GM18499 (cell line): Measurements from ENCODE around the gene ZNF292.
"Not testable (repeated sequence)": the region's sequence is repeated elsewhere in the genome, so short reads cannot be mapped to it uniquely, and the experiment has no call there.

Experiments used
- ATAC-seq: cut with Tn5 transposase; IDR thresholded peaks from one replicate; pipeline ENCODE4 v1.9.1; 2021; ENCODE audit warnings: moderate number of reproducible peaks; ENCODE audit not compliant: insufficient read depth, unreplicated experiment

ZNF292 gene

DNA sequence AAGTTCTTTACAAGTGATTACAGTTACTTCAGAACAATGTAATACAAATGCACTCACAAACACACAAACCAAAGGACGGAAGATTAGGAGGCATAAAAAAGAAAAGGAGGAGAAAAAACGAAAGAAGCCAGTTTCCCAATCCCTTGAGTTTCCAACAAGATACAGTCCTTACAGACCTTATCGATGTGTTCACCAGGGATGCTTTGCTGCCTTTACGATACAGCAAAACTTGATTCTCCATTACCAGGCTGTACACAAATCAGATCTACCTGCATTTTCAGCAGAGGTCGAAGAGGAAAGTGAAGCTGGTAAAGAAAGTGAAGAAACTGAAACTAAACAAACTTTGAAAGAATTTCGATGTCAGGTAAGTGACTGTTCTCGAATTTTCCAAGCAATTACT, 104.4 kb downstream of the ZNF292 start:
- no peak for ATAC-seq

- no peak for ATAC-seq
These were observed 106.2 kb downstream of the ZNF292 start for GRCh38 chr6:87261534-87261933.

GRCh38 chr6:87264481-87264880, 109.1 kb downstream of the ZNF292 start:
- no peak for ATAC-seq

- no peak for ATAC-seq
These were observed 119.4 kb downstream of the ZNF292 start for GRCh38 chr6:87274660-87275274.

DNA sequence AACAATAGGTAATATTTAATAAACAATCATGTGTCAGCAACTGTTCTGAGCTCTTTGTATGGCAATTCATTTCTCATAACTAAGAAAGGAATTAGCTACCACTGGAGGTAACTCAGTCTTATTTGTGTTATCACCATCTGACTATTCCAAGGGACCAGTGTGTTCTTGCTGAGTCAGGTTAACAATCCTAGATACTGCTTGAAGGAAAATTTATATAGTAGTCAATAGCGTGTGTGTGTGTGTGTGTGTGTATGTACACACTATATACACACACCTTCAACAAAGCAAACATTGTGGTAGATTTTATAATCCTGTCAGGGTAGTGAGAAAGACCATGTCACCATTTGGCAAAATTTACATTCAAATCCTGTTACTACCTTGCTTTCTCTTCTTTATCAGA, 121.3 kb downstream of the ZNF292 start:
- ATAC-seq = no peak

- no peak for ATAC-seq
These were observed 121.8 kb downstream of the ZNF292 start for GRCh38 chr6:87277123-87277522.

DNA sequence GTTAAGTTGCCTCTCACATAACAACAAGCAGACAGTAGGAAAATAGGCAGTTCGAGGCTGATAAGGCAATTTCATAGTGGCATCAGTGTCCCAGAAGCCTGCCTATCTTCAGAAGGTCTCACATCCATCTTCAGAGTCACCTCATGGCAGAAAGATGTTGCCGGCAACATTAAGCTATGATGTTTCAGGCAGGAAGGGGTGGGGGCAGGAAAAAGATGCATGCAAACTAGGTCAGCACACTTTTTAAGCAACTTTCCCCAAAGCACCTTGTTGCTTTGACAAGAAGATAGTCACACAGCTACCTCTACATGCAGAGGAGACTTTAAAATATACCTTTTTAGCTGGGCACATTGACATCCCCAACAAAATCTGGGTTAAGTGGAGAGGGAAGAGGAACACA, 123.8 kb downstream of the ZNF292 start:
- ATAC-seq = no peak

GRCh38 chr6:87281426-87281825, 126.1 kb downstream of the ZNF292 start:
- no peak for ATAC-seq

DNA sequence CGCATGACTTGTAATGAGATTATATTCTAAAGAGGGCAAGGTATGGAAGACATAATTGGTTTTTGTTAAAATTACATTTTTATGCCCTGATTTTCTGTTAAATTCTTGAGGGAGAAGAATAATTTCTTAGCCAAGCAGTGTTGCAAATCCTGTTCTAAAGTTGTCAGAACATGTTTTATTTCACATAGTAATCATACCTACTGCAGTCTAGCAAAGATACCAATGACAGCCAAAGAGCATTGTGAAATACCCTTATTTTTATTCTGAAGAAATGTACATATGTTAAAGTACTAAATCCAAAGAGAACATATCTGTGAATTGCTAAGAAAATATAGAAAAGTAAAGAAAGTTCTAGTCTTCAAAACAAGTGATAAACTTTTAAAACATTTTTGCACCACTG, 127.4 kb downstream of the ZNF292 start:
- no peak for ATAC-seq

DNA sequence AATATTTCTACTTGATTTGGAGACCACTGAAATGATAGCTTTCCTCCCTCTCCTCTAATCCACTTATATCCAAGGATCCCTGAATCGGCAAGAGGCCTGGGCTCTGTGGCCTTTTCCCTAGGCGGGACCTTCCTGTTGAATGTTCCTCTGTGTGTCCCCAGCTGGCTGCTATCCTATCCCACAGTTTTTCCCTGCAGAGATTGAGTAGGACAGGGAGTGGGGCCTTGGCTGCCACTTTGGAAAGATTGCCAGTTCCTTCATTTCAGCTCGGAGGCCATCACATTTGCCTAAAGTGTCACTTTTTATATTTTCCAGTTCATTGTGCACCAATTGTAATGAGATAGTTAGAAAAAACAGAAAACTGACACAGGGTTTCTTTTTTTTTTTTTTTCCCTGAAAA, 128.1 kb downstream of the ZNF292 start:
- no peak for ATAC-seq

DNA sequence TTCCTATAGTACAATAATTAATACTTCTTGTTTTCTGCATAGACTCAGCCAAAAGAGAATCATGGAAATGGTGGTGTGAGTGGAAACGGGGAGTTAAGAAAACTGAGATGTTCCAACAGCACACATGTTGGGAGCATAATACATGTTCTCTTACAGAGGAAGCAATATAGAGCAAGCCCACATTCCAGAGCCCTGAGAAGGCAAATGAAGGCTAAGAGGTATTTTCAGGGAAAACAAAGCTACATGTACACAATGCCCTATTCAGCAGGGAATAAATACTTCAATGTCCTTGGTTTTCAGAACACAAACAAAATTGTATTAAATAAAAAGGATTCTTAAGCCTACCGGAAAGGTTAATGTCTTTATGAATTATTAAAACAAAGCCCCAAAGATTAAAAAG, 131.9 kb downstream of the ZNF292 start:
- ATAC-seq = no peak

- ATAC-seq = no peak
These were observed 134.2 kb downstream of the ZNF292 start for GRCh38 chr6:87289571-87289970.

GRCh38 chr6:87291883-87292282, 136.5 kb downstream of the ZNF292 start:
- no peak for ATAC-seq

DNA sequence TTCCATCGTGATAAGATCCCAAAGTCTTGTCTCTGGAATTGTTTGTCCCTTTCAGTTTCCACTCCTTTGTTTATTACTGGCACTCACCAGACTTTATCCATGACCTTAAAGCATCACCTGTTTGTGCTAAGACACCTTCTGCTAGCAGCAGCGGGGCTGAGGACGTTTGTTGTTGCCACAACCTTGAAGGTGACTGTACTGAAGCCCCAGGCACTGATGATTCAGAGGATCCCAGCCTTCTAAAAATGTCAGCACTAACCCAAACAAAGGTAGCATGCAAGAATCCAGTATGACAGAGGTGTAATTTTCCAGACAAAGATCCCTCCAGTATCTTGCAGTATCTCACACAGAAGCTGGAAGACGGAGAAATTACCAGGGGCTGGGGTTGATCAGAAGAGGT, 138.2 kb downstream of the ZNF292 start:
- ATAC-seq = no peak

- ATAC-seq = no peak
These were observed 141.8 kb downstream of the ZNF292 start for GRCh38 chr6:87297119-87297518.

GRCh38 chr6:87301277-87301676, 145.9 kb downstream of the ZNF292 start:
- not testable (repeated sequence) for ATAC-seq

- ATAC-seq = no peak
These were observed 153.6 kb downstream of the ZNF292 start for GRCh38 chr6:87308970-87309369.

DNA sequence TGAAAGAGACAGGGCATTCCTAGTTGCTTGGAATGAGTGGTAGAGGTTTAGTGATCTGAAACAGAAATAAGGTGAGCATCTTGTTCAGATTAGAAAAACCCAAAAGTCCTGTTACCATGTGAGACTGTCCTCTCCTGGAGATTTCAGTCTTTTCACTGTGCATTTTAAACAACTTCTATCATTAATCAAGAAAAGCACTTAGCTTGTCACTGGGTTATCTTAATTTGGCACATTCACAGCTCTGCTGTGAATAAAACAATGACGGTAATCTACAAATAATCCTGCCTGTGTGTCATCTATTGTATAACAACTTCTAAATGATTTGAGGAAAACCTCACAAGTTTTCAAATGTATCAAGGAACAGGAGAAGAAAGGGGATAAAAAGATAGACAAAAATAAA, 157.5 kb downstream of the ZNF292 start:
- no peak for ATAC-seq
